Suprapubic skin (tissue), 2 donors: ENCODE data around the gene ADISSP.

Source experiments
- EP300 ChIP-seq: sonication (generic); formaldehyde crosslinking; IDR thresholded peaks from one replicate; pipeline ENCODE4 v1.6.1; 2017; ENCODE audit warnings: antibody characterized with exemption
- POLR2A ChIP-seq, 2 donors: fragments of 450-650 bp; IDR thresholded peaks; one replicate each; pipeline ENCODE4 v1.6.1; 2017; ENCODE audit warnings: antibody characterized with exemption in 2 of 2, mild to moderate bottlenecking in 2 of 2, moderate library complexity in 2 of 2

- TF ChIP-seq POLR2A (IDR thresholded peaks at IDR 0.05) (no peak), EP300 (no peak)
These were observed 9.8 kb upstream of the ADISSP start for GRCh38 chr20:3777381-3777715.
